Measurements from ENCODE around the gene PABPC4L. TPM values are rescaled to one million over a fixed set of nuclear protein-coding genes. Genes with fewer than 3 reads are reported as not detected.

The PABPC4L gene
- total RNA-seq, 4 donors from 2014 or later: 0.32 TPM; not detected in 3

GRCh38 chr4:134200811-134201215 is 776 bp downstream of the PABPC4L start:
- peaks cover 0 to 3% (median 0%) of the 10 kb centered on the region in 4 donors for H3K4me1 ChIP-seq
- peak overlapping the region in 1 of 4 donors; percentile 50 for H3K27ac ChIP-seq
- H3K9me3 ChIP-seq: no peaks in the 10 kb centered on the region
- no peak for DNase-seq
- intact Hi-C loops (cut with DNase I; ENCODE audit: low total_unique reads): no loop called here
- in situ Hi-C loops (cut with MboI; ENCODE audit: low pct_ligation_motif_present in 1 of 4, low pct_unique_long_range_greater_than_20kb in 1 of 4, low sequenced_read_pairs in 3 of 4): no loop called here
- H3K4me3 ChIP-seq: peak overlapping the region in 3 of 4 donors; percentile 42 to 60 (median 48)
- no peak for TF ChIP-seq CTCF (IDR thresholded peaks at IDR 0.05)
- TF ChIP-seq POLR2A (IDR thresholded peaks at IDR 0.05): no peak
- TF ChIP-seq EP300 (IDR thresholded peaks at IDR 0.05; ENCODE audit: low read depth): no peak
- TF ChIP-seq POLR2AphosphoS5 (IDR thresholded peaks at IDR 0.05): no peak
- WGBS, 2 donors (ENCODE audit: low coverage in 1 of 2): 78% methylated on average over 10 of the region's 10 CpGs; no CpG with 5 or more reads in 1 of the 2 donors
- peaks cover 11% of the 10 kb centered on the region for H3K27me3 ChIP-seq
- H3K36me3 ChIP-seq: no peaks in the 10 kb centered on the region

GRCh38 chr4:134189949-134190348 is 11.6 kb downstream of the PABPC4L start:
- TF ChIP-seq POLR2A (IDR thresholded peaks at IDR 0.05) (no peak), CTCF (IDR thresholded peaks at IDR 0.05) (no peak), POLR2AphosphoS5 (IDR thresholded peaks at IDR 0.05) (no peak), EP300 (IDR thresholded peaks at IDR 0.05; ENCODE audit: low read depth) (no peak)
- intact Hi-C loops (cut with DNase I; ENCODE audit: low total_unique reads): no loop called here
- Histone ChIP-seq H3K4me1 (no peaks in the 10 kb centered on the region), H3K27me3 (no peaks in the 10 kb centered on the region), H3K27ac (no peak overlapping the region), H3K9me3 (no peaks in the 10 kb centered on the region), H3K36me3 (no peaks in the 10 kb centered on the region), H3K4me3 (no peak overlapping the region)
- WGBS, 2 donors (ENCODE audit: low coverage in 1 of 2): 0% methylated on average over 1 of the region's 1 CpG; no CpG with 5 or more reads in 1 of the 2 donors
- in situ Hi-C loops (cut with MboI; ENCODE audit: low pct_ligation_motif_present in 1 of 4, low pct_unique_long_range_greater_than_20kb in 1 of 4, low sequenced_read_pairs in 3 of 4): no loop called here
- DNase-seq: no peak

- Histone ChIP-seq H3K27me3 (no peaks in the 10 kb centered on the region), H3K36me3 (no peaks in the 10 kb centered on the region), H3K4me1 (no peaks in the 10 kb centered on the region), H3K27ac (no peak overlapping the region), H3K4me3 (no peak overlapping the region), H3K9me3 (no peaks in the 10 kb centered on the region)
- DNase-seq: no peak
- in situ Hi-C loops (cut with MboI; ENCODE audit: low pct_ligation_motif_present in 1 of 4, low pct_unique_long_range_greater_than_20kb in 1 of 4, low sequenced_read_pairs in 3 of 4): no loop called here
- 10 to 36% methylated on average over 1 of the region's 1 CpG for WGBS, 2 donors (ENCODE audit: low coverage in 1 of 2)
- intact Hi-C loops (cut with DNase I; ENCODE audit: low total_unique reads): no loop called here
- TF ChIP-seq EP300 (IDR thresholded peaks at IDR 0.05; ENCODE audit: low read depth) (no peak), CTCF (IDR thresholded peaks at IDR 0.05) (no peak), POLR2AphosphoS5 (IDR thresholded peaks at IDR 0.05) (no peak), POLR2A (IDR thresholded peaks at IDR 0.05) (no peak)
These were observed 12.1 kb downstream of the PABPC4L start for GRCh38 chr4:134189480-134189879.

- Histone ChIP-seq H3K4me3 (no peak overlapping the region), H3K9me3 (peaks cover 3 to 10% of the 10 kb centered on the region in 2 donors), H3K4me1 (no peaks in the 10 kb centered on the region), H3K27me3 (no peaks in the 10 kb centered on the region), H3K36me3 (no peaks in the 10 kb centered on the region), H3K27ac (no peak overlapping the region)
- no peak for DNase-seq
- in situ Hi-C loops (cut with MboI; ENCODE audit: low pct_ligation_motif_present in 1 of 4, low pct_unique_long_range_greater_than_20kb in 1 of 4, low sequenced_read_pairs in 3 of 4) (no loop called here), intact Hi-C loops (cut with DNase I; ENCODE audit: low total_unique reads) (no loop called here)
- TF ChIP-seq POLR2A (IDR thresholded peaks at IDR 0.05) (no peak), EP300 (IDR thresholded peaks at IDR 0.05; ENCODE audit: low read depth) (no peak), CTCF (IDR thresholded peaks at IDR 0.05) (no peak), POLR2AphosphoS5 (IDR thresholded peaks at IDR 0.05) (no peak)
These were observed 22.9 kb downstream of the PABPC4L start for GRCh38 chr4:134178706-134179105.
